GM18508 (cell line): ENCODE data around the gene FGF8.

Source experiments
- ATAC-seq: cut with Tn5 transposase; IDR thresholded peaks from one replicate; pipeline ENCODE4 v1.9.1; 2021; ENCODE audit warnings: moderate number of reproducible peaks; ENCODE audit not compliant: insufficient read depth, unreplicated experiment

The FGF8 gene

DNA sequence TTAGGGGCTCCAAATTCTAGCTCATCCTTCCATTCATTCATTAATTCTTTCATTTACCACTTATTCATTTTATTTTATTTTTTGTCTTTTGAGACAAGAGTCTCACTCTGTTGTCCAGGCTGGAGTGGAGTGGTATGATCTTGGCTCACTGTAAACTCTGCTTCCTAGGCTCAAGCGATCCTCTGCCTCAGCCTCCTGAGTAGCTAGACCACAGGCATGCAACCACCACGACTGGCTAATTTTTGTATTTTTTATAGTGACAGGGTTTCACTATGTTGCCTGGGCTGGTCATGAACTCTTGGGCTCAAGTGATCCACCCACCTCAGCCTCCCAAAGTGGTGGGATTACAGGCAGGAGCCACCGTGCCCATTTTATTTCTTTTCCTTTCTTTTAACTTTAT lies 31.6 kb downstream of the FGF8 start:
- ATAC-seq: no peak

DNA sequence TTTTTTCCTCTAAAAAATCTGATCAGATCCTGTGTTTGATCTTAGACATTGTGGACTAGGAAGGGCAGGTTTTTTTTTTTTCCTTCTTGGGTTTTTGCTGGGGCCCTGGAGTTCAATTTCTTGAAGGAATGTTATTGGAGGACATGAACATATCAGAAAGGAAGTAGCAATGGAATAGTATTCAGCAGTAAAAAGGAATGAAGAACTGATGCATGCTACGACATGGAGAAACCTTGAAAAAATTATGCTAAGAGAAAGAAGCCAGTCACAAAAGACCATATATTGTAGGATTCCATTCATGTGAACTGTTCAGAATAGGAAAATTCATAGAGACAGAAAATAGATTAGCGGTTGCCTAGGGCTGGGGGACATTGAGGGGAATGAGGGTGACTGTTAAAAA lies 34.0 kb downstream of the FGF8 start:
- no peak for ATAC-seq

DNA sequence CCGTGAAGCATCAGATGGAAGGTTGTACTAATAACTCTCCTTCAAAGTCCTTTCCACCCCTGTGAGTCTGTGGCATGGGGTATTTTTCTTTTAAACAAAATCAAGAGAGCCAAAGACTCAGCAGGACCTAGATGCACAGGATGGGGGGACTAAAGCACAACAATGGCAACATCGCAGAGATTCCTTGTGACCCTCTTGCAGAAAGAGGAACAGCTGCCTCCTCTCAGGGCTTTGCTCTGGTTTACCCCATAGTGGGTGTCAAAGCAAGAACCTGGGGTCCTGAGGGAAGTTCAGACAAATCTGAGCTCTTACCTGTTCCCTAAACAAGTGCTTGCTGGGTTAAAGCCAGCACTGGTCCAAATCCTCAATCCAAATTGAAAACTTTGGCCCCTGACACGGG lies 39.2 kb downstream of the FGF8 start:
- no peak for ATAC-seq

GRCh38 chr10:101732096-101732495 lies 43.8 kb downstream of the FGF8 start:
- ATAC-seq: no peak

DNA sequence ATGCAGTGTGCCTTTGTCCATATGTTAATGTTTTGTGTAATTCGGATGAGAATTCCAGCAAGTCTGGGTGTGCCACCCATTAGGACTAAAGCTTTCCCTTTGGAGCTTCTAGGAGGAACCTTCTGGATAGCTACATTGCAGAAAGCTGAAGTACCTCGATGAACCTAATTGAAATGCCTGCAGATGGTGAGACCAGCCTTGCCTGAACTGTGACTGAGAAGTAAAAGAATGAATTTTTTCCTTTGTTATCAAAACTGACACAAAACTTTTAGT lies 49.9 kb downstream of the FGF8 start:
- ATAC-seq: no peak

- no peak for ATAC-seq
These were observed 50.4 kb downstream of the FGF8 start for GRCh38 chr10:101725296-101726114.

DNA sequence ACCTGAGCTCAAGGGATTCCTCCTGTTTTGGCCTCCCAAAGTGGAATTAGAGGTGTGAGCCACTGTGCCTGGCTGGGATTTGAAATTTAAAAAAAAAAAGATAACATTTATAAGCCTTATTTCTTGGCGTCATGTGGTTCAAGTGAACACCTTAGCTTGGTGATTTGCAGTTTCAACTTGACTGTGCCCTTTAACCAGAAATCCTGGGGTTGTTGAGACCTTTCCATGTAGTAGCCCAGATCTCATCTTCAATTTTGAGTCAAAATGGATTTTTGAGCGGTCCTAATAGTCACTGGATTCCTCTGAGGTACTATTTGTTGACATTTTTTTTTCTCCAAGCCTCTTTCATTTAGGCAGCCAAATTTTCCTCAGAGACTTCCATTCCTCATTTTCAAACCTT lies 51.5 kb downstream of the FGF8 start:
- ATAC-seq: no peak

GRCh38 chr10:101723176-101723575 lies 52.7 kb downstream of the FGF8 start:
- no peak for ATAC-seq

- no peak for ATAC-seq
These were observed 54.1 kb downstream of the FGF8 start for GRCh38 chr10:101721806-101722205.

- ATAC-seq: no peak
These were observed 55.2 kb downstream of the FGF8 start for GRCh38 chr10:101720606-101721230.
